ENCODE measurements around the gene OPTC.
"Not testable (repeated sequence)": the region's sequence is repeated elsewhere in the genome, so short reads cannot be mapped to it uniquely, and the experiment has no call there.

The OPTC gene

GRCh38 chr1:203465146-203465798 is 28.7 kb upstream of the OPTC start:
- DNase-seq = no peak

DNA sequence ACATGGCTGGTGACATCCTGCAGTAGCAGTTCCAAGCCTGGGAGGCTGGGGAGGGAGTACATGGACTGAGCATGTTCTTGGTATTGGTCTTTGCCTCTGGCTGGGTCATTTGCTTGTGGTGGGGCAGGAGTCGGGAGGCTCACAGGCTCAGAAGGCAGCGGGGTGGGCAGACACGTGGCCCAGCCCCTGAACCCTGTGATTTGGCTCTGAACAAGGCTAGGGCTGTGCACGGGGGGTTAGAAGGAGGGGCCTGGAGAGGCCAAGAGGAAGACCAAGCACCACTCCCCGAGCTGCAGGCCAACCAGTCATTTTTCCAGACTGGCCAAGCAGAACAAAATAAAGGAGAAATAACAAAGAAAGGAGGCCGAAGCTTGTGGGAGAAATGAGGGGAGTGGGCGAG is 28.0 kb upstream of the OPTC start:
- peak; percentile 74 for DNase-seq

DNA sequence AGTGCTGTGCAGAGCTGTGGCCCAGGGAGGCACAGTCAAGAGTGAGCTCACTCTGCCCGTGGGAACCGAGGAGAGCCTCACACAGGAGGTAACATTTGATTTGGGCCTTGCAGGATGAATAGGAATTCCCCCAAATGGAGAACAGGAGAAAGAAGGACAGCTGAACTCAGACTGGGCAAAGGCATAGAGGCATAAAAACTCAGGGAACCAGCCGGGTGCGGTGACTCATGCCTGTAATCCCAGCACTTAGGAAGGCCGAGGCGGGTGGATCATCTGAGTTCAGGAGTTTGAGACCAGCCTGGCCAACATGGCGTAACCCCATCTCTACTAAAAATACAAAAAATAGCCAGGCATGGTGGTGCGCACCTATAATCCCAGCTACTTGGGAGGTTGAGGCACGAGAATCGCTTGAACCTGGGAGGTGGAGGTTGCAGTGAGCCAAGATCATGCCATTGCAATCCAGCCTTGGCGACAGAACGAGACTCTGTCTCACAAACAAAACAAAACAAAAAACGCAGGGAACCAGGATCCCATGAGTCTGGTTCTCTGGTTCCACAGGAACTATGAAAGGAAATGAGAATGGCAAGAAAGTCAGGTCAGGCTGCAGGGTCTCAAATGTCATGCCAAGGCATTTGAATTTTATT is 26.9 kb upstream of the OPTC start:
- not testable (repeated sequence) for DNase-seq

DNA sequence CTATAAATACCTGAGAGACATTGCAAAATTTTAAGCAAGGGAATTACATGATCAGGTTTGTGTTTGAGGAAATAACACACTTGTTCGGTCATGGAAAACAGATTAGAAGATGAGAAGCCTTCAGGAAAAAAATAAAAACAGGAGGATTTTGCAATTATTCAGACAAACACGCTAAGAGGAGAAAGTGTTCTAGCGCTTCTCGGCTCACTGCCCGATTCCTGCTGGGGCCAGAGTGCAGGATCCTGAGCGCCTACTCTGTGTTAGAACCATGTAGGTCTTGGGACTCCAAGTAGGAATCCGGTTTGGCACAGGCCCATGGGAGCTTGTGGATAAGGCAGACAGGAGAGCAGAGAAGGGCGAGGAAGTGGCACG is 26.4 kb upstream of the OPTC start:
- DNase-seq = no peak

- DNase-seq = no peak
These were observed 25.6 kb upstream of the OPTC start for GRCh38 chr1:203468326-203468725.

DNA sequence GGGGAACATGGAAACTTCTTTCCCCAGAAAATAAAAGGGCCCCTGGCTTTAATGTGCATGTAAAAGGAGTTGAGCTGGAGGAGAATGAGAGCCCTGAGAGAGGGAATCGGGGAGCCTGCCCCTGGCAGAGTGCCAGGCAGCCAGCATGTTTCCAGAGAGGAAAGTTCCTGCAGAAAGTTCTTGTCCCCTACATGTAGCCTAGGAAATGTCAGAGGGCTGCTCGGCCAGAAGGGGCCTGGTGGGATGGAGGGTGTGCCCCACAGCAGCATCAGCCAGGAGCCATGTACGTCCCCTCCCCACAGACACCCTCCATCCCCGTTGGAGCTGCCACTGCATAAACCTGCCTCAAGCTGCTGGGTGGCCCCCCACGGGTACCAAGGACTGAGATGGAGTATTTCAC is 23.7 kb upstream of the OPTC start:
- no peak for DNase-seq

GRCh38 chr1:203471841-203472240 is 22.1 kb upstream of the OPTC start:
- DNase-seq = no peak

GRCh38 chr1:203473281-203473680 is 20.7 kb upstream of the OPTC start:
- no peak for DNase-seq

DNA sequence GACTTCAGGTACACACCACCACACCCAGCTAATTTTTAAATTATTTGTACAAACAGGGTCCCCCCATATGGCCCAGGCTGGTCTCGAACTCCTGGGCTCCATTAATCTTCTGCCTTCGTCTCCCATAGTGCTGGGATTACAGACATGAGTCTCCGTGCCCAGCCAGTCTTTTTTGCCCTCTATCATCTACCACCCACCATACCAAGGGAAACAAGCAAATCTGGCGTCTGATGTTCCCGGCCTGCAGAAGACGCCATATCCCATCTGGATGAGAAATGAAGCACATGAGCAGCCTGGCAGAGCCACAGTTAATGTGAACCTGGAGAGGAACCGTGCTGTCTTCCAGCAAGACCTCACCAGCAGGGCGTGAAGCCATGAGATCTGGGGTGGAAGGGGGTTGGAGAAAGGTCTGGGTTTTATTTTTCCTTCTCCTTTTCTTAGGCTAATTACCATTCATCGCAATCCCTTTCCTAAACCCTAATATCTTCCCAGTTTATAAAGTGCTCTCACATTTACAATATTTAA is 20.1 kb upstream of the OPTC start:
- DNase-seq = no peak

DNA sequence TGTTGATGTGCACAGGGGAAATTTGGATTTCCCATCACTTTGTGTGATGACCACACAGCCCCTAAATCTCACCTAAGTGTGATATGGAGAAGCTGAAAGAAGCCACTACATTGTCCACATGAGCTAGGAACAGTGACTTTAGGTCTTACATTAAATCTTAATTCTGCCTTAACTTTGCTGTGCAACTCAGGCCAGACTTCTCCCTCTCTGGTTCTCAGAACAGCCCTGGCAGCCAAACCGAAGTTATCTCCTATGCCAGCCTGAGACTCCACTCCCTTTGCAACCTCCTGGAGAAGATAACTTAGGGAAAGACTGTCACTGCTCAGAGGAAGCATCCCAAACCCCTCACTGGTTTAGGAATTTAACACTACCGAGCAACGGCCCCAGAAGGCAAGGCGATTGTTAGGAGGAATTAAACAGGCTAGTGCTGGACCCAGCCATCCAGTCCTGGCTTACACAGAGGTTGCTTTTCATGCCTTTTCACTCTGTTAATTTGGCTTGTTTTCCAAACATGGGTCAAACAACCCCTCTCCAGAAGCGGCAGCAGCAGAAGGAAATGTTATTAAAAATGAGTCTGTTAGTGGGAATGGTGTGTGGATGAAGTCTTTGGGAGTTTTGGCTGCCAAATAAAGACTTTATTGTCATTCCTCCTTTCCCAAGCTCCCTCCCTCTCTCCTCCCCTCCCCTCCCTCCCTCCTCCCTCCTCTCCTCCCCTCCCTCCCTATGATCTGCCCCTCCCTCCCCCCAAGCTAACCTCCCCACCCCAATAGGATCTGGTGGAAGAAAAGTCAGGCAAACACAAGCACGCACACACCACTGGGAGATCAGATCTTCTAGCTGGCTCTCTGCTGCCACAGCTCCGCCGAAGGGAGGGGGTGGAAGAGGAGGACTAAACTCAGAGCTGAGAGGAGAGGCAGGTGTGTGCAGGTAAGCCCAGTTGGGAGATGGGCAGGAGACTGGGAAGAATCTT is 18.7 kb upstream of the OPTC start, which contains the start of gene PRELP:
TSS of gene PRELP (plus strand) at position 795 of the 970 bp plus-strand sequence. CDS start 7,379 bp downstream, outside the sequence.
- DNase-seq = no peak

- DNase-seq = no peak
These were observed 17.6 kb upstream of the OPTC start for GRCh38 chr1:203476216-203476814.

DNA sequence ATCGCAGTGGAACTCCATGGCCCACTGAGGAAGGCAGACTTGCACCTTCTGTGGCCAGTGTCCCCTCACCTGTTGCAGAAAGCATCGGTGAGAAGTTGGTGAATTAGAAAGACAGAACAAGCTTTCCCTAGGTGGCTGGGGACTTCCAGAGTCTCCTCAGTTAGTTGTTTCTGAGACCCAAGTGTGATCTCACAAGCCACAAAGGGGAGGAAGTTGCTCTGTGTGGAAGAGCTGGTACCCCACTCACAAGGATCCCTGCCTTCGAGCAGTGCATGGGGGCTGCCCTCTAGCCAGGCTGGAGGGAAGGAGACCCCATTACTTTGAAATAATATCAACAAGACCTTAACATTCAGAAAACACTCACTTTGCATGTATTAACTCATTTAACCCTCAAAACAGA is 16.2 kb upstream of the OPTC start:
- no peak for DNase-seq

- DNase-seq = no peak
These were observed 15.7 kb upstream of the OPTC start for GRCh38 chr1:203478231-203478630.

DNA sequence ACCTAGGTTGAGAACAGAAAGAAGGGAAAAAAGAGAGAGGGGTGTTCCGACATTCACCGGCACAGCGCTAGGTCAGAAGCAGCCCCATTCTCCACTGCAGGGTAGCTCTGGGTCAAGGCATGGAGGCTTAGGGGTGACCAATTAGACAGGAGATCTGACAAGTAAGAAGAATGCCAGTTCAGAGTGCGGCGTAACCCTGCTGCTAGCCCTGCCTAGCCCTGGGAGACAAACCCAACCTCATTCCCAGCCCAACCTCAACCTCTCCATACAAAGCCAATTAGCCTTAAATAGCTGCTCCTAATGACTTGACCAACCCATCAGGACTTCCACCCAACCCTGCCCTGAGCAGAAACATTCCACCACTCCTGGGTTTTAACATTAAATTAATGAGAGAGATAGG is 15.0 kb upstream of the OPTC start:
- DNase-seq = no peak

GRCh38 chr1:203479646-203480045 is 14.3 kb upstream of the OPTC start:
- no peak for DNase-seq

GRCh38 chr1:203480084-203480483 is 13.9 kb upstream of the OPTC start:
- no peak for DNase-seq

DNA sequence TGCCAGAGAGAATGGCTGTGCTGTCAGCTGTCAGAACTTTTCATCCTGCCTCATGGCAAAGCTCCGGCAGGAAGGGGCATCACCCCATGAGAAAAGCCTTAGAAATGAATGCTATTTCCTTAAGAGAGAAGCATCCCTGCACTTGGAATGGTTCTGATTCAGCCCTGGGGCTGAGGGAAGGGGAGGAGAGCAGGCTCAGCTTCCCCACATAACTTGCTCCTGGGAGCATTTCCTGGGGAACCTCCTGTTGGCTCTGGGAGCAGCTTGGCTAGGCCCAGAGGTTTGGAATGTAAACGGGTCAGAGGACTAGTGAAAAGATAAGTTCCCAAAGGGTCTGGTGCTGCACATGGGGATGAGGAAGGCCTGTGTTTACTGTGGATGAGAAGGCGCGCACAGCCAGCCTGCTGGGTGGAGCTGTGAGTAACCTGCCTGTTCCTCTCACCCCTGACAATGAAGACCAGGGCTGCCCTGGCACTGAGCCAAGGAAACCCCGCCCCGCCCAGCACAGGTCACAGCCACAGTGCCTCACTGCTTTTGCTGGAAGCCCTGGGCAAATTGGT is 13.3 kb upstream of the OPTC start:
- DNase-seq = no peak

DNA sequence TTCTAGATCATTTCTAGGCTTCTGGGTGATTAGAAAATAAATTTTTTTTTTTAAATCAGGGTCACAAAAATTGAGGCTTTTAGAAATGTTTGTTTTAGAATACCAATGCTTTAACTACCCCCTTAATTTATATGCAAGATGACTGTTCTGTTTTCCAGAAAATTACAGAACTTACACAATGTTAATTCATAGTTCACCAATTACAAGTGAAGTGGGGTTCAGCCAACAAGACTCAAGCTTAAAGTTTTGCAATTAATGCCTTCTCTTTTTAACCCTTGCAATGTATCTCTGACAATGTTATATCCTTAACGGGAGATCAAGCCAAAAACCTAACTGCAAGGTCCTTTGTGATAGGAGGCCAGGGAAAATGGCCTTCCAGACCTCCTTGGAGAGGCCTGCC is 12.8 kb upstream of the OPTC start:
- no peak for DNase-seq

GRCh38 chr1:203486618-203487370 is 7.2 kb upstream of the OPTC start:
- DNase-seq = no peak

GRCh38 chr1:203488539-203488938 is 5.4 kb upstream of the OPTC start:
- no peak for DNase-seq

GRCh38 chr1:203490607-203491006 is 3.3 kb upstream of the OPTC start:
- no peak for DNase-seq
